HG03457 (cell line): ENCODE results near the gene PIGU.
A peak's percentile ranks its signal among the peaks of the same experiment; 100 is the strongest.
"Not testable (repeated sequence)": the region's sequence is repeated elsewhere in the genome, so short reads cannot be mapped to it uniquely, and the experiment has no call there.

Source experiments
- ATAC-seq: cut with Tn5 transposase; IDR thresholded peaks from one replicate; pipeline ENCODE4 v1.9.1; 2021; ENCODE audit warnings: moderate number of reproducible peaks; ENCODE audit not compliant: unreplicated experiment

PIGU gene

GRCh38 chr20:34516247-34517113, 160.4 kb downstream of the PIGU start, which contains the start of gene DYNLRB1:
Gene DYNLRB1 (plus strand): TSS chr20:34516422. CDS start chr20:34516459, 37 bp downstream.
- peak; percentile 62 for ATAC-seq

- ATAC-seq = peak; percentile 38
These were observed 161.2 kb downstream of the PIGU start for GRCh38 chr20:34515484-34516246.

- ATAC-seq = no peak
These were observed 161.9 kb downstream of the PIGU start for GRCh38 chr20:34514897-34515483.

GRCh38 chr20:34514034-34514433, 162.9 kb downstream of the PIGU start:
- not testable (repeated sequence) for ATAC-seq

- no peak for ATAC-seq
These were observed 163.9 kb downstream of the PIGU start for GRCh38 chr20:34512955-34513419.

GRCh38 chr20:34512266-34512954, 164.5 kb downstream of the PIGU start:
- no peak for ATAC-seq

- no peak for ATAC-seq
These were observed 165.0 kb downstream of the PIGU start for GRCh38 chr20:34511891-34512265.

GRCh38 chr20:34510575-34510974, 166.3 kb downstream of the PIGU start:
- no peak for ATAC-seq
